HepG2 (cell line): ENCODE measurements around the gene ARSB. TPM values are rescaled to one million over a fixed set of nuclear protein-coding genes. Genes with fewer than 3 reads are reported as not detected.
A peak's percentile ranks its signal among the peaks of the same experiment; 100 is the strongest.

Experiments
- ARHGAP35 ChIP-seq: sonication (generic); formaldehyde crosslinking; IDR thresholded peaks from 2 replicates; pipeline ENCODE4 v1.9.0; 2022; ENCODE audit warnings: mild to moderate bottlenecking, inconsistent platforms, moderate library complexity, missing genetic modification reagents, borderline replicate concordance
- FLYWCH1 ChIP-seq: sonication (generic); formaldehyde crosslinking; IDR thresholded peaks from 2 replicates; pipeline ENCODE4 v1.8.1; 2023; ENCODE audit warnings: mild to moderate bottlenecking, missing genetic modification reagents
- KLF16 ChIP-seq, 2 experiments: sonication (generic) in 1 of 2; formaldehyde crosslinking in 1 of 2; IDR thresholded peaks; 2 replicates each; pipeline versions ENCODE4 v1.6.1 to v1.8.0; 2016 to 2023; ENCODE audit warnings: missing genetic modification reagents in 2 of 2, missing compliant biosample characterization in 1 of 2
- NAIF1 ChIP-seq: sonication (generic); formaldehyde crosslinking; IDR thresholded peaks from 2 replicates; pipeline ENCODE4 v1.5.0; 2020; ENCODE audit warnings: mild to moderate bottlenecking, missing genetic modification reagents, borderline replicate concordance
- NR2F2 ChIP-seq: IDR thresholded peaks from 2 replicates; pipeline ENCODE4 v1.6.1; 2012; ENCODE audit warnings: low read depth, inconsistent platforms, borderline replicate concordance
- RNF2 ChIP-seq: fragments of 450-650 bp; conservative IDR thresholded peaks from 2 replicates; pipeline ENCODE4 v1.6.1; 2016; ENCODE audit warnings: low read depth
- SIN3B ChIP-seq: fragments of 150-350 bp; IDR thresholded peaks from 2 replicates; pipeline ENCODE4 v1.6.1; 2014; ENCODE audit warnings: low read length
- SKI ChIP-seq: fragments of 450-650 bp; IDR thresholded peaks from one replicate; pipeline ENCODE4 v1.6.1; 2018; ENCODE audit warnings: mild to moderate bottlenecking; ENCODE audit not compliant: partially characterized antibody
- TRIM24 ChIP-seq: sonication (generic); formaldehyde crosslinking; IDR thresholded peaks from 2 replicates; pipeline ENCODE4 v1.8.0; 2022; ENCODE audit warnings: mild to moderate bottlenecking, missing genetic modification reagents
- XBP1 ChIP-seq: sonication (generic); formaldehyde crosslinking; IDR thresholded peaks from 2 replicates; pipeline ENCODE4 v1.5.0; 2020; ENCODE audit warnings: missing genetic modification reagents
- ZBTB7B ChIP-seq: sonication (generic); formaldehyde crosslinking; IDR thresholded peaks from 2 replicates; pipeline ENCODE4 v1.4.0; 2020; ENCODE audit warnings: missing genetic modification reagents
- ZFP37 ChIP-seq: sonication (generic); formaldehyde crosslinking; IDR thresholded peaks from 2 replicates; pipeline ENCODE4 v1.4.0; 2020; ENCODE audit warnings: missing genetic modification reagents, borderline replicate concordance
- ZNF205 ChIP-seq: IDR thresholded peaks from 2 replicates; pipeline ENCODE4 v1.6.1; 2018; ENCODE audit warnings: missing biosample characterization, missing genetic modification reagents
- ZNF263 ChIP-seq: sonication (generic); formaldehyde crosslinking; IDR thresholded peaks from 2 replicates; pipeline ENCODE4 v1.4.0; 2020; ENCODE audit warnings: missing genetic modification reagents
- ZNF383 ChIP-seq: sonication (generic); formaldehyde crosslinking; IDR thresholded peaks from 2 replicates; pipeline ENCODE4 v1.4.0; 2020; ENCODE audit warnings: missing genetic modification reagents, mild to moderate bottlenecking, borderline replicate concordance
- ZNF572 ChIP-seq: sonication (generic); formaldehyde crosslinking; IDR thresholded peaks from 2 replicates; pipeline ENCODE4 v1.5.1; 2020; ENCODE audit warnings: mild to moderate bottlenecking, missing genetic modification reagents
- polyA plus RNA-seq, 8 experiments: library from polyadenylated mRNA; depleted of rRNA in 3 of 8; stranded (reverse) in 7 of 8; unstranded in 1 of 8; fragments of >200 nt; fragmentation: Illumina TruSeq in 4 of 8; extraction: Trizol in 4 of 8; gene quantifications; 2 replicates each; pipeline versions ENCODE4 v1.2.1 to v1.2.3, GENCODE V29; 2011 to 2016; ENCODE audit warnings: low read depth in 4 of 8, missing spikeins in 1 of 8, mixed read lengths in 1 of 8; ENCODE audit not compliant: insufficient read depth in 1 of 8
- total RNA-seq, 5 experiments: library from RNA; depleted of rRNA; stranded (reverse); fragments of >200 nt; fragmentation: Illumina TruSeq; extraction: Trizol; gene quantifications; 2 replicates each; pipeline ENCODE4 v1.2.3, GENCODE V29; 2016; ENCODE audit warnings: low read depth in 1 of 5
- TF ChIP-seq, protein P1 (sequence below): sonication (generic); formaldehyde crosslinking; IDR thresholded peaks from 2 replicates; pipeline ENCODE4 v1.4.0; 2020; ENCODE audit warnings: mild to moderate bottlenecking, low read depth, missing genetic modification reagents
- TF ChIP-seq, protein P2 (sequence below): IDR thresholded peaks from 2 replicates; pipeline ENCODE4 v1.6.1; 2016
- TF ChIP-seq, protein P3 (sequence below): sonication (generic); formaldehyde crosslinking; IDR thresholded peaks from 2 replicates; pipeline ENCODE4 v1.4.0; 2020; ENCODE audit warnings: missing genetic modification reagents
- TF ChIP-seq, protein P4 (sequence below): sonication (generic); formaldehyde crosslinking; conservative IDR thresholded peaks from 2 replicates; pipeline ENCODE4 v1.8.0; 2022; ENCODE audit warnings: low read depth, missing genetic modification reagents

Gene ARSB
- total and polyA plus RNA-seq, 2 of the 13 experiments (the other 11 are each of a cell fraction or from before 2014, with no cell fraction given) = 52.6 to 66.4 TPM

DNA sequence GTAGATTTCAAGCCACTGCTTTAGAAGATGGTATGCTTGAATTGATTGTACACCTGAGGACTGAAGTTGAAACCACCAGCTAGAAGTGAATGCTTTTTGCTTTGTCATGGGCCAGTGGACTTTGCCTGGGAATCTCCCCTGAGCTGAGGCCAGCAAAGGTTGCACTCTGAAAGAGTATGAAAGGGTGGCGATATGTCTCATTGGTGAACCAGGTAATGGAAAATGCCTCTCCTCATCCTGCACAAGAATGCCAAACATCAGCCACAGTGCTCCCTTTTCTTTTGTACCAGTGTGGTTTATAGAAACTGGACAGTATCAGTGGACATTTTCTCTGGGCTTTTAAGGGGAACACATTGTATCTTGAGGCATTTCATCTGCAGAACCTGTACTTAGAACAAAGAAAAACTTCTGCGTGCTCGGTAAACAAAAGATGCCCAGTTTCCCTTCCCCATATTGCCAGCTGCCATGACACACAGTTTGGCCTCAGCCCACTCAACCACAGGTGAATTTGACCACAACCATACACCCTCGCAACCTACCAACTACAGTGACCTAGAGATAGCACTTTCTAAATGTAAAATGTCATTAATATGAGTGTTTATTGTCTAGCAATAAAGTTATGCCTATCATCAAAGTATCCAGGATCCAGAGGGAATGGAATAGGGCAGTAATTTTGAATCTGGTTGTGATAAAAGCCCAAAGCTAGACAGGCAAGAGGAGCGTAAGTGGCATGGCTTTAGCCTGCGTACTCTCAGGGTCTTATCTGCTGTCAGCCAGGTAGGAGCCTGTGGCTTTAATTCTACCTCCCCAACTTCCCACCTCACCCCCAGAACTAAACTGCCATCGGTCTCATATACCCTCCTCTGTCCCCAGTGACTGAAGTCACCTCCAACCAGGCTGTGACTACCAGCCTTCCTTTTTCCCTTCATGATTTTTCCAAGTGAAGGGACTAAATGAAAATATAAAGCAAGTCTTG, 257.0 kb downstream of the ARSB start (continued):
- TF ChIP-seq, protein P1, sequence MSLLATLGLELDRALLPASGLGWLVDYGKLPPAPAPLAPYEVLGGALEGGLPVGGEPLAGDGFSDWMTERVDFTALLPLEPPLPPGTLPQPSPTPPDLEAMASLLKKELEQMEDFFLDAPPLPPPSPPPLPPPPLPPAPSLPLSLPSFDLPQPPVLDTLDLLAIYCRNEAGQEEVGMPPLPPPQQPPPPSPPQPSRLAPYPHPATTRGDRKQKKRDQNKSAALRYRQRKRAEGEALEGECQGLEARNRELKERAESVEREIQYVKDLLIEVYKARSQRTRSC (CRISPR knock-in tag) = no peak
- TF ChIP-seq NAIF1 (CRISPR knock-in tag) (no peak), SKI (no peak), KLF16 (CRISPR knock-in tag; IDR thresholded peaks at IDR 0.05) (no peak), ZBTB7B (CRISPR knock-in tag) (no peak), ZNF572 (CRISPR knock-in tag) (no peak), ZNF205 (CRISPR knock-in tag) (no peak), RNF2 (no peak), ZFP37 (no peak), TRIM24 (CRISPR knock-in tag) (no peak), ARHGAP35 (CRISPR knock-in tag) (no peak), ZNF263 (CRISPR knock-in tag) (peak; percentile 91), ZNF383 (CRISPR knock-in tag) (no peak), FLYWCH1 (no peak), NR2F2 (peak; percentile 20; the same call in 1 of the 2 replicates), XBP1 (no peak), SIN3B (no peak)
- TF ChIP-seq, protein P2, sequence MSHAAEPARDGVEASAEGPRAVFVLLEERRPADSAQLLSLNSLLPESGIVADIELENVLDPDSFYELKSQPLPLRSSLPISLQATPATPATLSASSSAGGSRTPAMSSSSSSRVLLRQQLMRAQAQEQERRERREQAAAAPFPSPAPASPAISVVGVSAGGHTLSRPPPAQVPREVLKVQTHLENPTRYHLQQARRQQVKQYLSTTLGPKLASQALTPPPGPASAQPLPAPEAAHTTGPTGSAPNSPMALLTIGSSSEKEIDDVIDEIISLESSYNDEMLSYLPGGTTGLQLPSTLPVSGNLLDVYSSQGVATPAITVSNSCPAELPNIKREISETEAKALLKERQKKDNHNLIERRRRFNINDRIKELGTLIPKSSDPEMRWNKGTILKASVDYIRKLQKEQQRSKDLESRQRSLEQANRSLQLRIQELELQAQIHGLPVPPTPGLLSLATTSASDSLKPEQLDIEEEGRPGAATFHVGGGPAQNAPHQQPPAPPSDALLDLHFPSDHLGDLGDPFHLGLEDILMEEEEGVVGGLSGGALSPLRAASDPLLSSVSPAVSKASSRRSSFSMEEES (CRISPR knock-in tag) = no peak
- TF ChIP-seq, protein P3, sequence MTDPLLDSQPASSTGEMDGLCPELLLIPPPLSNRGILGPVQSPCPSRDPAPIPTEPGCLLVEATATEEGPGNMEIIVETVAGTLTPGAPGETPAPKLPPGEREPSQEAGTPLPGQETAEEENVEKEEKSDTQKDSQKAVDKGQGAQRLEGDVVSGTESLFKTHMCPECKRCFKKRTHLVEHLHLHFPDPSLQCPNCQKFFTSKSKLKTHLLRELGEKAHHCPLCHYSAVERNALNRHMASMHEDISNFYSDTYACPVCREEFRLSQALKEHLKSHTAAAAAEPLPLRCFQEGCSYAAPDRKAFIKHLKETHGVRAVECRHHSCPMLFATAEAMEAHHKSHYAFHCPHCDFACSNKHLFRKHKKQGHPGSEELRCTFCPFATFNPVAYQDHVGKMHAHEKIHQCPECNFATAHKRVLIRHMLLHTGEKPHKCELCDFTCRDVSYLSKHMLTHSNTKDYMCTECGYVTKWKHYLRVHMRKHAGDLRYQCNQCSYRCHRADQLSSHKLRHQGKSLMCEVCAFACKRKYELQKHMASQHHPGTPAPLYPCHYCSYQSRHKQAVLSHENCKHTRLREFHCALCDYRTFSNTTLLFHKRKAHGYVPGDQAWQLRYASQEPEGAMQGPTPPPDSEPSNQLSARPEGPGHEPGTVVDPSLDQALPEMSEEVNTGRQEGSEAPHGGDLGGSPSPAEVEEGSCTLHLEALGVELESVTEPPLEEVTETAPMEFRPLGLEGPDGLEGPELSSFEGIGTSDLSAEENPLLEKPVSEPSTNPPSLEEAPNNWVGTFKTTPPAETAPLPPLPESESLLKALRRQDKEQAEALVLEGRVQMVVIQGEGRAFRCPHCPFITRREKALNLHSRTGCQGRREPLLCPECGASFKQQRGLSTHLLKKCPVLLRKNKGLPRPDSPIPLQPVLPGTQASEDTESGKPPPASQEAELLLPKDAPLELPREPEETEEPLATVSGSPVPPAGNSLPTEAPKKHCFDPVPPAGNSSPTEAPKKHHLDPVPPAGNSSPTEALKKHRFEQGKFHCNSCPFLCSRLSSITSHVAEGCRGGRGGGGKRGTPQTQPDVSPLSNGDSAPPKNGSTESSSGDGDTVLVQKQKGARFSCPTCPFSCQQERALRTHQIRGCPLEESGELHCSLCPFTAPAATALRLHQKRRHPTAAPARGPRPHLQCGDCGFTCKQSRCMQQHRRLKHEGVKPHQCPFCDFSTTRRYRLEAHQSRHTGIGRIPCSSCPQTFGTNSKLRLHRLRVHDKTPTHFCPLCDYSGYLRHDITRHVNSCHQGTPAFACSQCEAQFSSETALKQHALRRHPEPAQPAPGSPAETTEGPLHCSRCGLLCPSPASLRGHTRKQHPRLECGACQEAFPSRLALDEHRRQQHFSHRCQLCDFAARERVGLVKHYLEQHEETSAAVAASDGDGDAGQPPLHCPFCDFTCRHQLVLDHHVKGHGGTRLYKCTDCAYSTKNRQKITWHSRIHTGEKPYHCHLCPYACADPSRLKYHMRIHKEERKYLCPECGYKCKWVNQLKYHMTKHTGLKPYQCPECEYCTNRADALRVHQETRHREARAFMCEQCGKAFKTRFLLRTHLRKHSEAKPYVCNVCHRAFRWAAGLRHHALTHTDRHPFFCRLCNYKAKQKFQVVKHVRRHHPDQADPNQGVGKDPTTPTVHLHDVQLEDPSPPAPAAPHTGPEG = no peak
- TF ChIP-seq, protein P4, sequence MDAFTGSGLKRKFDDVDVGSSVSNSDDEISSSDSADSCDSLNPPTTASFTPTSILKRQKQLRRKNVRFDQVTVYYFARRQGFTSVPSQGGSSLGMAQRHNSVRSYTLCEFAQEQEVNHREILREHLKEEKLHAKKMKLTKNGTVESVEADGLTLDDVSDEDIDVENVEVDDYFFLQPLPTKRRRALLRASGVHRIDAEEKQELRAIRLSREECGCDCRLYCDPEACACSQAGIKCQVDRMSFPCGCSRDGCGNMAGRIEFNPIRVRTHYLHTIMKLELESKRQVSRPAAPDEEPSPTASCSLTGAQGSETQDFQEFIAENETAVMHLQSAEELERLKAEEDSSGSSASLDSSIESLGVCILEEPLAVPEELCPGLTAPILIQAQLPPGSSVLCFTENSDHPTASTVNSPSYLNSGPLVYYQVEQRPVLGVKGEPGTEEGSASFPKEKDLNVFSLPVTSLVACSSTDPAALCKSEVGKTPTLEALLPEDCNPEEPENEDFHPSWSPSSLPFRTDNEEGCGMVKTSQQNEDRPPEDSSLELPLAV = no peak
